ENCODE data around the gene M1AP.
"Not testable (repeated sequence)": the region's sequence is repeated elsewhere in the genome, so short reads cannot be mapped to it uniquely, and the experiment has no call there.

M1AP gene

GRCh38 chr2:74653589-74653984 is 5.5 kb upstream of the M1AP start:
- DNase-seq: no peak

- DNase-seq: no peak
Observed at GRCh38 chr2:74646834-74647482, 1.2 kb downstream of the M1AP start.

GRCh38 chr2:74646201-74646600 is 1.9 kb downstream of the M1AP start:
- DNase-seq: no peak

GRCh38 chr2:74645344-74645743 is 2.8 kb downstream of the M1AP start:
- no peak for DNase-seq

GRCh38 chr2:74639550-74639949 is 8.6 kb downstream of the M1AP start:
- no peak for DNase-seq

- no peak for DNase-seq
Observed at GRCh38 chr2:74632939-74633312, 15.2 kb downstream of the M1AP start.

- DNase-seq: no peak
Observed at GRCh38 chr2:74632209-74632938, 15.8 kb downstream of the M1AP start.

- DNase-seq: not testable (repeated sequence)
Observed at GRCh38 chr2:74630454-74630853, 17.7 kb downstream of the M1AP start.

GRCh38 chr2:74628538-74629105 is 19.5 kb downstream of the M1AP start:
- no peak for DNase-seq

- no peak for DNase-seq
Observed at GRCh38 chr2:74625658-74626425, 22.3 kb downstream of the M1AP start.

- DNase-seq: no peak
Observed at GRCh38 chr2:74620671-74621070, 27.5 kb downstream of the M1AP start.

- DNase-seq: no peak
Observed at GRCh38 chr2:74619651-74620297, 28.4 kb downstream of the M1AP start.

- no peak for DNase-seq
Observed at GRCh38 chr2:74618410-74619083, 29.6 kb downstream of the M1AP start.

GRCh38 chr2:74617122-74617521 is 31.0 kb downstream of the M1AP start:
- DNase-seq: no peak

GRCh38 chr2:74606927-74607326 is 41.2 kb downstream of the M1AP start:
- no peak for DNase-seq

- DNase-seq: no peak
Observed at GRCh38 chr2:74603282-74604000, 44.7 kb downstream of the M1AP start.

- no peak for DNase-seq
Observed at GRCh38 chr2:74602586-74603281, 45.4 kb downstream of the M1AP start.

GRCh38 chr2:74599676-74600075 is 48.5 kb downstream of the M1AP start:
- DNase-seq: no peak

GRCh38 chr2:74597410-74597809 is 50.7 kb downstream of the M1AP start:
- DNase-seq: no peak

- DNase-seq: no peak
Observed at GRCh38 chr2:74596584-74596983, 51.5 kb downstream of the M1AP start.

Data from stimulated activated CD4-positive, alpha-beta T cell treated with anti-CD3 and anti-CD28 coated beads, Interleukin-4, amount 100 ng/mL, for 4 hours (primary cell).